Renal cortical epithelial cell (primary cell): ENCODE measurements around the gene DEFB115. TPM values are rescaled to one million over a fixed set of nuclear protein-coding genes. Genes with fewer than 3 reads are reported as not detected.
"Not testable (repeated sequence)": the region's sequence is repeated elsewhere in the genome, so short reads cannot be mapped to it uniquely, and the experiment has no call there.

ENCODE experiments used
- DNase-seq: peaks from one replicate; pipeline ENCODE4 v3.0.0-alpha.2; 2011; ENCODE audit warnings: low read depth
- total RNA-seq: library from RNA; depleted of rRNA; stranded (reverse); fragments of >200 nt; gene quantifications from 2 replicates; pipeline ENCODE4 v1.2.3, GENCODE V29; 2014

Gene DEFB115
- not detected in 2 replicates for total RNA-seq

DNA sequence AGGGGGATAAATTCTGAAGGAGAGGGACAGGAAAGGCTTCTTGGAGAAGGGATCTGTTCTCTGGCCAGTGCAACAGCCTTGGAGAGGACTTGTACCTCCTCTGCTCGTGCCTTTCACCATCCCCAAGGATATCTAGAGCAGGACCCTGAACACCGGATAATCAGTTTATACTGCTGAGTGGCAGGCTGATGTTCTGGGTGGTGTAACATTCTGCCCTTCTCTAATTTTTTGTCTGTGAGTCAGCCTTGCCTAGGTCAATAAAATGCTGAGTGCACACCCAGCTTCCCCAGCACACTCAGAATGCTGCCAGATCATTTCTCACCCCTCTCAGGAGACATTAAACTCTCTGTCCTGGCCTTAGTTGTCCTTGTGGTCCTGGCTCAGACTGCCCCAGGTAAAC lies at the start of gene DEFB115:
DEFB115 (plus strand) TSS at position 301 of the 400 bp plus-strand sequence; CDS start at position 301, 0 bp downstream.
- DNase-seq, result no peak

DNA sequence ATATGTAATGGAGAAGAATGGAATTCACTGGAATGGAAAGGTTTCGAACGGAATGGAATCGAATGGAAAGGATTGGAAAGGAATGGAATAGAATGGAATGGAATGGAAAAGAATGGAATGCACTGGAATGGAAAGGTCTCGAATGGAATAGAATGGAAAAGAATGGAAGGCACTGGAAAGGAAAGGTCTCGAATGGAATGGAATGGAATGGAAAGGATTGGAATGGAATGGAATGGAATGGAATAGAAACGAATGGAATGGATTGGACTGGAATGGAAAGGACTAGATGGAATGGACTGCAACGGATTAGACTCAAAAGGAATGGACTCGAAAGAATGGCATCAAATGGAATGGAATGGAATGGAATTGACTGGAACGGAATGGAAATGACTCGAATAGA lies 20.5 kb upstream of the DEFB115 start:
- DNase-seq, result no peak

DNA sequence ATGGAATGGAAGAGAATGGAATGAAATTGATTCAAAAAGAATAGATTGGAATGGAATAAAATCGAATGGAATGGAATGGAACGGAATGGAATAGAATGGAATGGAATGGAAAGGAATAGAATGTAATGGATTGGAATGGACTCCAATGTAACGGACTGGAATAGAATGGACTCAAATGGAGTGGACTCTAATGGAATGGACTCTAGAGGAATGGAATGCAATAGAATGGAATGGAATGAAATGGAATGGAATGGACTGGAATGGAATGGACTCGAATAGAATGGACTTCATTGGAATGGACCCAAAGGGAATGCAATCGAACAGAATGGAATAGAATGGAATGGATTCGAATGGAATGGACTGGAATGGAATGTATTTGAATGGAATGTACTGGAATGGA lies 19.7 kb upstream of the DEFB115 start:
- no peak for DNase-seq

DNA sequence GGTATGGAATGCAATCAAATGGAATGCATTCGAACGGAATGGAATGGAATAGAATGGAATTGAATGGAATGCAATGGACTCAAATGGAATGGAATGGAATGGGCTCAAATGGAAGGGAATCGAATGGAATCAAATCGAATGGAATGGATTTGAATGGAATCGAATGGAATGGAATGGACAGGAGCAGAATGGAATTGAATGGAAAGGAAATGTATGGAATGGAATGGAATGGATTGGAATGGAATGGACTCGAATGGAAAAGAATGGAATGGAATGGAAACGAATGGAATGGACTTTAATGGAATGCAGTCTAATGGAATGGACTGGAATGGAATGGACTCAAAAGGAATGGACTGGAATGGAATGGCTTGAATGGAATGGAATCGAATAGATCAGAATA lies 18.3 kb upstream of the DEFB115 start:
- DNase-seq, result no peak

- DNase-seq, result no peak
Observed at GRCh38 chr20:31256959-31257358, 505 bp upstream of the DEFB115 start.

DNA sequence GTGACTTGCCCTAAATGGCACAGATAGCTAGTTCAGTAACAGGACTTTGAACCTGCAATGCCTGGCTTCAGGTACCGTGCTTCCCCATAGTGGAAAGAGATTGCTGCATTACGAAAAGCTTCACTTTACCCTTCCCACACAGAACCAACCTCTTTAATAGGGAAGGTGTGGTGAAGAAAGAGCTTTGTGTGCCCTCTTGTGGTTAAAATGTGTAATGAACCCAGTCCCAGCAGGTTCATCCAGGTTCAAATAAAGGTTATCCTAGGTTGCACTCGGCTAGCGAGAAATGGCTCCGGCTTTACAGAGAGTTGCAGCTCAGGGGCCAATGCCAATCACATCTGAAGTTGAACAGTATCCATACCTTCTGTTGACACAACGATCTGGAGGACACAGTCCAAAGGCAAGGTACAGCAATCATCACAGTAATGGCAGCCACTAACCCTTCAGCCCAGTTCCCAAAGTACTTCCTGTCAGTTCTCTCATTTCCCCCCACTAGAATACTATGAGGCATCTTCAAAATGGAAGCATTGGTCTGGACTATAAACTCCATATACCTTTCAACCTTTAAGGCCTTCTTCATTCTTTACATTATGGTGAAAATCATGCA lies 3.0 kb downstream of the DEFB115 start:
- no peak for DNase-seq

GRCh38 chr20:31274441-31274840 lies 17.0 kb downstream of the DEFB115 start:
- no peak for DNase-seq

DNA sequence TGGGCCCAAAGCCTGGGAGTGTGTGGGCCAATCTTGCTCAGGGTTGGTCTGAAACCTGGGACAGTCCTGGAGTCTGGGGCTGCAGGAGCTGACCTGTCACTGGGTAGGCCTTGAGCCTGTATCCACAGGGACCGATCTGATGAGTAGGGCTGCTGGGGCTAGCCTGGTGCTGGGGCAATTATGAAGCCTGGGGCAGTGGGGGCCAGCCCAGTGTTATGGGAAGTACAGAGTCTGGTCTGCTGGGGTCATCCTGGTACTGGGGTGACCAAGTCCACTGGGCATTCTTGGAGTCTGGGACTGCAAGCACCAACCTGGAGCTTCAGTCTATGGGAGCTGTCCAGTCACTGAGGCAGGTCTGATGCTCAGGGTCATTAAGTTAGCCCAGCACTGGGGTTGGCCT lies 20.7 kb downstream of the DEFB115 start:
- no peak for DNase-seq

GRCh38 chr20:31284964-31285363 lies 27.5 kb downstream of the DEFB115 start:
- DNase-seq, result not testable (repeated sequence)

DNA sequence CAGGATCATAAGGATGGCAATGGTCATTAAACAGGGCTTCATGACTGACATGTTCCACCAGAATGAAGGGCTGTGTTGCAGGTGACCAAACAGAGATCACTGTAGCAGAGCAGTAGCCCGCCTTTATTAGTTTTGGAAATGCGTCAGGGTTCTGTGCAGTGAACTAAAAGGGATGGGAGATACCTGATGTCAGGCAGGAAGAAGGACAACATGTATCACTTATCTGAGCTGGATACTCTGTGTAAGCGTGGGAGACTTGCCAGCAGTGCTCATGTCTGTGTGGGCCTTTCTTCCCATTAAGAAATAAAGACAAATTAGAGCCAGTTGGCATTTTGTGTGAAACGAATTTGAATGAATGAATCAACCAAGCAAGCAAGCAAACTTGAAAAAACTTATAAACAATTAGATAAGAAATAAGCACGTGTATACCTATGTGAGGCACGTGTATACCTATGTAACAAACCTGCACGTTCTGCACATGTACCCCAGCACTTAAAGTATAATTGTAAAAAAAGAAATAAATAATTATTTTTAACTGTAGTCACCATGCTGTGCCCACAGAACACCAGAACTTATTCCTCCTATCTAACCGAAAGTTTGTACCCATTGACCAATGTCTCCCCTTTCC lies 51.2 kb downstream of the DEFB115 start, which contains the start of gene DEFB116:
DEFB116 (minus strand) TSS at position 51 of the 628 bp plus-strand sequence; CDS start at position 51, 0 bp downstream.
- DNase-seq, result no peak

Other genes with a start within 250 kb of the DEFB115 start
- gene DEFB116, start 50.9 kb downstream of the DEFB115 start, total RNA-seq, result not detected in 2 replicates
- not detected in 2 replicates for gene DEFB118, start 110.9 kb downstream of the DEFB115 start, total RNA-seq
- not detected in 2 replicates for gene DEFB119, start 132.9 kb downstream of the DEFB115 start, total RNA-seq
- not detected in 2 replicates for gene DEFB121, start 148.6 kb downstream of the DEFB115 start, total RNA-seq
- not detected in 2 replicates for gene DEFB123, start 183.0 kb downstream of the DEFB115 start, total RNA-seq
- not detected in 2 replicates for gene DEFB124, start 217.5 kb downstream of the DEFB115 start, total RNA-seq
- not detected in 2 replicates for gene REM1, start 217.6 kb downstream of the DEFB115 start, total RNA-seq